Prostate gland (tissue), 2 donors: Measurements from ENCODE around the gene BARX2.

Source experiments
- CTCF ChIP-seq, 4 experiments: fragments of 200-600 bp in 2 of 4; fragments of 450-650 bp in 2 of 4; sonication (generic) in 2 of 4; IDR thresholded peaks; 1 replicate in 3 of 4; 2 replicates in 1 of 4; pipeline ENCODE4 v1.5.1; 2016 to 2019; ENCODE audit warnings: antibody characterized with exemption in 4 of 4, mild to moderate bottlenecking in 2 of 4, moderate library complexity in 2 of 4
- POLR2A ChIP-seq: fragments of 450-650 bp; IDR thresholded peaks from one replicate; pipeline ENCODE4 v1.6.1; 2016; ENCODE audit warnings: antibody characterized with exemption, mild to moderate bottlenecking
- POLR2AphosphoS5 ChIP-seq: sonication (generic); formaldehyde crosslinking; IDR thresholded peaks from one replicate; pipeline ENCODE4 v1.6.1; 2017; ENCODE audit warnings: antibody characterized with exemption

GRCh38 chr11:129394709-129395108, 19.1 kb downstream of the BARX2 start:
- TF ChIP-seq CTCF (IDR thresholded peaks at IDR 0.05) (no peak), POLR2AphosphoS5 (no peak), POLR2A (no peak)
